Esophagus muscularis mucosa (tissue), 4 donors: Measurements from ENCODE around the gene MC3R. TPM values are rescaled to one million over a fixed set of nuclear protein-coding genes. Genes with fewer than 3 reads are reported as not detected.
A peak's percentile ranks its signal among the peaks of the same experiment; 100 is the strongest.

Source experiments
- DNase-seq: peaks from one replicate; pipeline ENCODE4 v3.0.0-alpha.2; 2017; ENCODE audit errors: extremely low spot score
- H3K27ac ChIP-seq, 4 donors: fragments of 200-600 bp; sonication (generic); replicated peaks in 1 of 4; 1 replicate in 3 of 4; 2 replicates in 1 of 4; pipeline ENCODE4 v1.5.1; 2016 to 2019; ENCODE audit warnings: mild to moderate bottlenecking in 1 of 4
- H3K27me3 ChIP-seq, 4 donors: fragments of 200-600 bp; sonication (generic); one replicate each; pipeline versions ENCODE4 v1.5.1 to v1.6.0; 2016 to 2019
- H3K36me3 ChIP-seq, 4 donors: fragments of 200-600 bp; sonication (generic); one replicate each; pipeline ENCODE4 v1.5.1; 2016 to 2019
- H3K4me1 ChIP-seq, 4 donors: fragments of 200-600 bp; sonication (generic); one replicate each; pipeline ENCODE4 v1.5.1; 2016 to 2019
- H3K4me3 ChIP-seq, 4 donors: fragments of 200-600 bp; sonication (generic); 1 replicate in 2 of 4; 2 replicates in 2 of 4; pipeline ENCODE4 v1.5.1; 2016 to 2019; ENCODE audit warnings: mild to moderate bottlenecking in 4 of 4, moderate library complexity in 1 of 4
- H3K9me3 ChIP-seq, 4 donors: fragments of 200-600 bp; sonication (generic); 1 replicate in 3 of 4; 2 replicates in 1 of 4; pipeline ENCODE4 v1.5.1; 2016 to 2019
- EP300 ChIP-seq: sonication (generic); formaldehyde crosslinking; IDR thresholded peaks from one replicate; pipeline ENCODE4 v1.6.1; 2017; ENCODE audit warnings: antibody characterized with exemption
- POLR2A ChIP-seq: fragments of 450-650 bp; IDR thresholded peaks from one replicate; pipeline ENCODE4 v1.6.1; 2017; ENCODE audit warnings: antibody characterized with exemption, moderate library complexity, mild to moderate bottlenecking, low read depth
- POLR2AphosphoS5 ChIP-seq, 2 donors: sonication (generic); formaldehyde crosslinking; IDR thresholded peaks; one replicate each; pipeline ENCODE4 v1.6.1; 2017; ENCODE audit warnings: antibody characterized with exemption in 2 of 2
- WGBS: methylation state at CpG from one replicate; pipeline ENCODE4 v1.1.5; 2018; 5-methylcytosine and 5-hydroxymethylcytosine counted together
- intact Hi-C: fragments of 100-400 bp; cut with DNase I; formaldehyde crosslinking; loops from one replicate; pipeline ENCODE4 v1.15.1; 2023
- total RNA-seq, 4 donors: library from RNA; depleted of rRNA; stranded (reverse); fragments of >200 nt; gene quantifications; one replicate each; pipeline versions ENCODE4 v1.1.0 to v1.2.1, GENCODE V29; 2016
- TF ChIP-seq, protein P1 (sequence below), 3 experiments: fragments of 200-600 bp in 2 of 3; fragments of 450-650 bp in 1 of 3; sonication (generic) in 2 of 3; IDR thresholded peaks; one replicate each; pipeline ENCODE4 v1.5.1; 2017 to 2019; ENCODE audit warnings: antibody characterized with exemption in 3 of 3, mild to moderate bottlenecking in 2 of 3, moderate library complexity in 1 of 3

Gene MC3R
- total RNA-seq, 4 donors from 2014 or later, result not detected

DNA sequence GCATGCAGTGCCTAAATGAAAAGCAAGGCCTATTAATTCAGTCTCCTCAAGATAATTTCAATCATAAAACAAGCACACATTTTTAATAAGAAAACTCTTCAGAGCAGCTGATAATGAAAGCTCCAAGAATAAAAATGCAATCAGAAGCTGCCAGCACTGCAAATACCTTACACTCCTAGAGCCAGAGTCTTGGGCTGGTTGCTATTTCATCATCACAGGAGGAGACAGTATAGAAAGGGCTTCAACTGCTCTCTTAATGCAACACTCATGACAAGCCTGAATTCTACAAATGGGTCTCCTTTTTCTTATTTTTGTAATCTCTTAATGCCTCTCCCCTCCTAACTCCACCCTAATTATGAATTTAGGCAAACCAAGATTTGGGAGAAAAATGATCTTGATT, 11.2 kb upstream of the MC3R start:
- Histone ChIP-seq H3K4me1 (no peaks in the 10 kb centered on the region), H3K27me3 (no peaks in the 10 kb centered on the region), H3K9me3 (peaks cover 0 to 20% (median 13%) of the 10 kb centered on the region in 4 donors), H3K36me3 (no peaks in the 10 kb centered on the region), H3K27ac (no peak overlapping the region), H3K4me3 (no peak overlapping the region)
- no peak for DNase-seq
- intact Hi-C loops, result no loop called here
- TF ChIP-seq EP300, result no peak
- no peak for TF ChIP-seq POLR2AphosphoS5 (IDR thresholded peaks at IDR 0.05)
- no peak for TF ChIP-seq POLR2A

DNA sequence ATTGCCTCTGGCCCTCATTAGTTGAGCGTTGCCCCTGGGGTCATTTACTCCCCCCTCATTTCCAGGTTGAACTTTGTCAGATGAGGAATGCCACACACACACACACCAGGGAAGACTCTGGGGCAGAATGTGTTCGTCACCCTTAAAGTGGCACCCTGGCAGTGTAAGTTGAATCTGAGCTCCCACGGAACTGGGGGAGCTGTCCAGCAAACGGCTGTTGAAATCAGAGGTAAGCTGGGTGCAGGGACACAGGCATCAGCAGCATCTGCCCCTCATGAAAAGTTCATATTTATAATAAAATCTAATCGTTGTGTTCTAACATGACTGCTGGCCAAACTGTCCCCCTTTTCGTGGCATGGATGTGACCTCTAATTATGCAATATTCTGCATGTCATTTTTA, 4.3 kb upstream of the MC3R start:
- no peaks in the 10 kb centered on the region for H3K36me3 ChIP-seq
- H3K27ac ChIP-seq, result no peak overlapping the region
- no peak for DNase-seq
- no peaks in the 10 kb centered on the region for H3K9me3 ChIP-seq
- intact Hi-C loops, result no loop called here
- no peak for TF ChIP-seq EP300
- TF ChIP-seq, protein P1, sequence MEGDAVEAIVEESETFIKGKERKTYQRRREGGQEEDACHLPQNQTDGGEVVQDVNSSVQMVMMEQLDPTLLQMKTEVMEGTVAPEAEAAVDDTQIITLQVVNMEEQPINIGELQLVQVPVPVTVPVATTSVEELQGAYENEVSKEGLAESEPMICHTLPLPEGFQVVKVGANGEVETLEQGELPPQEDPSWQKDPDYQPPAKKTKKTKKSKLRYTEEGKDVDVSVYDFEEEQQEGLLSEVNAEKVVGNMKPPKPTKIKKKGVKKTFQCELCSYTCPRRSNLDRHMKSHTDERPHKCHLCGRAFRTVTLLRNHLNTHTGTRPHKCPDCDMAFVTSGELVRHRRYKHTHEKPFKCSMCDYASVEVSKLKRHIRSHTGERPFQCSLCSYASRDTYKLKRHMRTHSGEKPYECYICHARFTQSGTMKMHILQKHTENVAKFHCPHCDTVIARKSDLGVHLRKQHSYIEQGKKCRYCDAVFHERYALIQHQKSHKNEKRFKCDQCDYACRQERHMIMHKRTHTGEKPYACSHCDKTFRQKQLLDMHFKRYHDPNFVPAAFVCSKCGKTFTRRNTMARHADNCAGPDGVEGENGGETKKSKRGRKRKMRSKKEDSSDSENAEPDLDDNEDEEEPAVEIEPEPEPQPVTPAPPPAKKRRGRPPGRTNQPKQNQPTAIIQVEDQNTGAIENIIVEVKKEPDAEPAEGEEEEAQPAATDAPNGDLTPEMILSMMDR (IDR thresholded peaks at IDR 0.05), result no peak
- no peak for TF ChIP-seq POLR2AphosphoS5 (IDR thresholded peaks at IDR 0.05)
- no peak for TF ChIP-seq POLR2A
- peaks cover 0 to 37% (median 7%) of the 10 kb centered on the region in 4 donors for H3K27me3 ChIP-seq
- no peak overlapping the region for H3K4me3 ChIP-seq
- no peaks in the 10 kb centered on the region for H3K4me1 ChIP-seq
- WGBS, result 27% methylated on average over 6 of the region's 6 CpGs

DNA sequence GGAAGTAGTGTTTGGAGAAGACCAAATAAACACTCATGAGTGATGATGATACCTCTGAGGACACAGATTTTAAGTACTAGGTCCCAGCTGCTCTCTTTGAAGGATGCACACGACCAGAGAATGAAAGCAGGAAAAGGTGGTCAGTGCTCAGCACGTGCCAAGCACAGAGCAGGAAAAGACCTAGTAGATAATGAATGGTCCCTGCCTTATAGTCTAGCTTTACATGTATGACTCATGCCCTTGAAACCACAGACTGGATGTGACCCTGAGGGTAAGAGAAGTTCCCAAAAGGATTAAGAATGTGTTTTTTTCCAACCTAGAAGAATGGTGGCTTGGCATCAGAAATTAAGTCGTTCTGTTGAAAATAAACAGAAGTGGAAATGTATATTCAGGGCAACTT, 2.8 kb upstream of the MC3R start:
- WGBS, result 9% methylated on average over 3 of the region's 3 CpGs
- H3K36me3 ChIP-seq, result no peaks in the 10 kb centered on the region
- no peaks in the 10 kb centered on the region for H3K9me3 ChIP-seq
- H3K4me3 ChIP-seq, result no peak overlapping the region
- TF ChIP-seq EP300, result no peak
- TF ChIP-seq, protein P1 (IDR thresholded peaks at IDR 0.05), result no peak
- no peak for TF ChIP-seq POLR2A
- TF ChIP-seq POLR2AphosphoS5 (IDR thresholded peaks at IDR 0.05), result no peak
- no peak overlapping the region for H3K27ac ChIP-seq
- H3K27me3 ChIP-seq, result peaks cover 0 to 47% (median 11%) of the 10 kb centered on the region in 4 donors
- no peak for DNase-seq
- no peaks in the 10 kb centered on the region for H3K4me1 ChIP-seq
- intact Hi-C loops, result no loop called here

DNA sequence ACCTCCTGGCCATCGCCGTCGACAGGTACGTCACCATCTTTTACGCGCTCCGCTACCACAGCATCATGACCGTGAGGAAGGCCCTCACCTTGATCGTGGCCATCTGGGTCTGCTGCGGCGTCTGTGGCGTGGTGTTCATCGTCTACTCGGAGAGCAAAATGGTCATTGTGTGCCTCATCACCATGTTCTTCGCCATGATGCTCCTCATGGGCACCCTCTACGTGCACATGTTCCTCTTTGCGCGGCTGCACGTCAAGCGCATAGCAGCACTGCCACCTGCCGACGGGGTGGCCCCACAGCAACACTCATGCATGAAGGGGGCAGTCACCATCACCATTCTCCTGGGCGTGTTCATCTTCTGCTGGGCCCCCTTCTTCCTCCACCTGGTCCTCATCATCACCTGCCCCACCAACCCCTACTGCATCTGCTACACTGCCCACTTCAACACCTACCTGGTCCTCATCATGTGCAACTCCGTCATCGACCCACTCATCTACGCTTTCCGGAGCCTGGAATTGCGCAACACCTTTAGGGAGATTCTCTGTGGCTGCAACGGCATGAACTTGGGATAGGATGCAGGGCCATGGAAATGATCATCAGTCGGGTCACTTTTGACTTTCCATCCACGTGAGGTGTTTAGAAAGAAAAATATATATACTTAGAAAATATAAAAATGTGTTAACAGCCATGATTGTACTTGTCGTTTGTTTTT, 868 bp downstream of the MC3R start:
- peaks cover 0 to 74% (median 11%) of the 10 kb centered on the region in 4 donors for H3K27me3 ChIP-seq

DNA sequence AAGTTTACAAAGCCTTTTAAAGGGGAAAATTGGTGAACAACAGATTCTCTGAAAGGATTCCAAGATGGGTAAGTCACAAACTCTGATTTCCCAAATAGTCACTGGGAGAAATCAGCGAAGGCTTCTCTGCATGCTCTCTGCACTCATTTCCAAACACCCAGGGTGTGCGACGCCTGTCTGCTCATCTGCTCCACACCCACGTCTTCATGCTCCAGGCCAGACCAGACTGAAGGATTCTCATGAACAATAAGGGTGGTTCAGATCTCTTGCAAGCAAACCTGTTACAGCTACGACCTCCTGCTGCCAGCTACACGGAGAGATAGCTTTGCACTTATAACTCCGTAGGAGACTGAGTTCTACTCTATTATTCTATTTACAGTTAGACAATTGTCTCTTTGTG, 1.4 kb downstream of the MC3R start:
- intact Hi-C loops, result no loop called here
- DNase-seq, result no peak
- Histone ChIP-seq H3K36me3 (no peaks in the 10 kb centered on the region), H3K4me3 (no peak overlapping the region), H3K27ac (no peak overlapping the region), H3K27me3 (peaks cover 0 to 71% (median 11%) of the 10 kb centered on the region in 4 donors), H3K4me1 (no peaks in the 10 kb centered on the region), H3K9me3 (no peaks in the 10 kb centered on the region)
- TF ChIP-seq, protein P1 (IDR thresholded peaks at IDR 0.05), result no peak
- TF ChIP-seq POLR2AphosphoS5 (IDR thresholded peaks at IDR 0.05) (no peak), EP300 (no peak), POLR2A (no peak)
- 57% methylated on average over 7 of the region's 7 CpGs for WGBS

More for the DNA sequence above, 868 bp downstream of the MC3R start:
- no peak for DNase-seq
- Histone ChIP-seq H3K9me3 (no peaks in the 10 kb centered on the region), H3K36me3 (no peaks in the 10 kb centered on the region), H3K4me1 (no peaks in the 10 kb centered on the region), H3K27ac (no peak overlapping the region), H3K4me3 (no peak overlapping the region)
- TF ChIP-seq EP300 (no peak), POLR2A (no peak), POLR2AphosphoS5 (IDR thresholded peaks at IDR 0.05) (no peak)
- TF ChIP-seq, protein P1 (IDR thresholded peaks at IDR 0.05), result peak; percentile 15 to 38 (median 28)
- 77% methylated on average over 32 of the region's 32 CpGs for WGBS
- intact Hi-C loops, result no loop called here
